KG1 (cell line): Measurements from ENCODE around the gene ERFE.
"Not testable (repeated sequence)": the region's sequence is repeated elsewhere in the genome, so short reads cannot be mapped to it uniquely, and the experiment has no call there.

Experiments used
- DNase-seq: peaks from one replicate; lab custom pipeline; 2025; lab: John Stamatoyannopoulos, UW

Gene ERFE, protein sequence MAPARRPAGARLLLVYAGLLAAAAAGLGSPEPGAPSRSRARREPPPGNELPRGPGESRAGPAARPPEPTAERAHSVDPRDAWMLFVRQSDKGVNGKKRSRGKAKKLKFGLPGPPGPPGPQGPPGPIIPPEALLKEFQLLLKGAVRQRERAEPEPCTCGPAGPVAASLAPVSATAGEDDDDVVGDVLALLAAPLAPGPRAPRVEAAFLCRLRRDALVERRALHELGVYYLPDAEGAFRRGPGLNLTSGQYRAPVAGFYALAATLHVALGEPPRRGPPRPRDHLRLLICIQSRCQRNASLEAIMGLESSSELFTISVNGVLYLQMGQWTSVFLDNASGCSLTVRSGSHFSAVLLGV

DNA sequence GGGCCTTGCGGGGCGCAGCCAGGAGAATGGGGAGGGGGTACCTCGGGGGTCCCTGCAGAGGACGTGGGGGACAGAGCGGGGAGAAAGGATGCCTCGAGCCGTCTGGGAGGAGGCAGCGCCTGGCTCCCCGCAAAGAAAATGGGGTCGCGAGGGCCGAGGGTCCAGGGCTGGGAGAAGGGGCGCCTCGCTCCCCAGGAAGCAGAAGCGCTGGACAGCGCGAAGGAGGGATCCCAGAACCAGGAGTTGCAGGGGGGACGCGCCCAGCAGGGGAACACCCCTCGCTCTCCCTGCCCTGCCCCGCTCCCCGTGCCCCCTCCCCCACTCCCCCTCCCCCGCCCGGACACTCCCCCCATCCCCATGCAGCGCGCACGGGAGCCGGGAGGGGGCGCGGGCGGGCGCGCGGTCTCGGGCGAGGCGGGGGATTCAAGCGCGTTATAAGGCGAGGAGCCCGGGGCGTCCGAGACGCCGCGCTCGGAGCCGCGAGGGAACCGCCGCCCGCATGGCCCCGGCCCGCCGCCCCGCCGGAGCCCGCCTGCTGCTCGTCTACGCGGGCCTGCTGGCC, at the start of gene ERFE:
ERFE (plus strand) TSS at position 462 of the 562 bp plus-strand sequence; CDS start at position 500, 38 bp downstream.
- DNase-seq: no peak

DNA sequence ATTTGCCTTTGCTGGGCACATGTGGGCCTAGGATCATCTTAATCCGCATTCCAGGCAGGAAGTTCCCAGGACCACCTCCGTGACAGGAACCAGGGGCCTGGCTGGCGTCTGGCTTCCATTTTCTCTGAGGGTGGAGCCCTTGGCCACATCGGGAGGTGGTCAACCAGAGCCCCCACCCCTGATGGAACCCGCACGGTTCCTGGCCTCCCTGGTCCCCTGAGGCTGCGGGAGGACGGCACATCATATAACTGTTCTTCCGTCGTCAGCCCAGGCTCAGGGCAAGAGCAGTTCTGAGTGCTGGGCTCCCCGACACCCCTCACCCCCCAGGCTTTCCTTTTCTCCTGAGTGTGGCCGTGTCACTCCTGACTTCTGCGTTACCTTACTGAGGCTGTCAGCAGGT, 45.2 kb upstream of the ERFE start:
- DNase-seq: no peak

DNA sequence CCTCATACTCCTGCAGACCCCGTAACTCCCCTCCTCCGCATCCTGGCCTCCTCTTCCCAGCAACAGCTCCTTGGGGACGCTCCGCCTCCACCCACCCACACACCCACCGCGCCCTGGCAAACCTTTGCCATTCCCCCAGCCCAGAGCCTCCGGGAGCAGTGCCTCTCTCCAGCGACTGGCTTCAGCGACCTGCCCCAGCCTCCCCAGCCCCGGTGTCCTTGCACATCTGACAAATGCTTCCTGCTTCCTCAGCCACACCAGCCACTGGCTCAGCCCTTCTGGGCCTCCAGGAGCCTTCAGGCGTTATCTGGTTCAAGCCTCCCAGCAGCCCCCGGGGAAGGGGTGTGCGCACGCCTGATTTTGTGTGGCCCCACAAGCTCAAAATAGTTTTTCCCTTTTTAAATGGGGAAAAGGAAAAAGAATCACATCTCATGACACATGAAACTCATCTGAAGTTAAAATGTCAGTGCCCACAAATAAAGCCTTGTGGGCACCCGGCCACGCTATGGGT, 44.4 kb upstream of the ERFE start:
- DNase-seq: no peak

DNA sequence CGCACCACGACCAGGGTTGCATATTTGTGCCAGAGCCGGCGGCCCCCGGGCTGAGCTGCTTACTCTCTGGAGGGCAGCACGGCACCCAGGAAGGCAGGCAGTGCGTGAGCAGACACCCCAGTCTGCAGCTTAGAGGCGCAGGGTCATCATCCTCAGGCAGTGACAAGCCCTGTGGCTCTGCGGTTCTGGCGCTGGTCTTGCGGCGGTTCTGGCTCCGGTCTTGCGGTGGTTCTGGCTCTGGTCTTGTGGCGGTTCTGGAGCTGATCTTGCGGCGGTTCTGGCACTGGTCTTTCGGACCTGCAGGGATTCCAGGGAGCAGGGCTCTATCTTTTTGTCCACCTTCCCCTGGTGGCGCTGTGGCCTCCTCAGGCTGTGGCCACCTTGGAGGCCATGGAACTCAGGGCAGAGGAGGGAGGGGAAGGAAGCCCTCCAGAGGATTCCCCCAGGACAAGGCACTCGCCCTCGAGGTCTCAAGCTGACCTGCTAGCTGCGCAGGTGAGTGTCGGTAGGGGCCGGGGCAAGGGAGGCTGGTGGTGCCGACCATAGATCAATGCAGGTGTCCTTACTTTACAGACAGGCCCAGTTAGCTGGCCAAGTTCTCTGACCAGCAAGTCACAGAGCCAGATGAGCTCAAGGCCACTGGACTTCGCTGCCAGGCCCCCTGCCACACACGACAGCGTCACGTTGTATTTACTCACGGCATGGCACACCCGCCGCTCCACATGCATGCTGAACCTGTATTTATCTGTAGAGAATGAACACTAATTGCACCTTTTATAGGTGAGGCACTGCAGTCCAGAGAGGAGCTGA, 43.7 kb upstream of the ERFE start:
- no peak for DNase-seq

DNA sequence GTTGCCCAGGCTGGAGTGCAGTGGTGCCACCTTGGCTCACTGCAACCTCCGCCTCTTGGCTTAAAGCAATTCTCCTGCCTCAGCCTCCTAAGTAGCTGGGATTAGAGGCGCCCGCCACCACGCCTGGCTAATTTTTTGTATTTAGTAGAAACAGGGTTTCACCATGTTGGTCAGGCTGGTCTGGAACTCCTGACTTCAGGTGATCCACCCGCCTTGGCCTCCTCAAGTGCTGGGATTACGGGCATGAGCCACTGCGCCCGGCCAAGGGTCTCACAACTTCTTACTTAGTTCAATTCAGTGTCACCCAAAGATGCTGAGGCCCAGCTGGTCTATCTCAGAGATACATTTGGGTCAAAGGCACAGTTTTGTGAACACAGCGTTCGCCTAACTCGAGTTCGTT, 43.1 kb upstream of the ERFE start:
- DNase-seq: not testable (repeated sequence)

DNA sequence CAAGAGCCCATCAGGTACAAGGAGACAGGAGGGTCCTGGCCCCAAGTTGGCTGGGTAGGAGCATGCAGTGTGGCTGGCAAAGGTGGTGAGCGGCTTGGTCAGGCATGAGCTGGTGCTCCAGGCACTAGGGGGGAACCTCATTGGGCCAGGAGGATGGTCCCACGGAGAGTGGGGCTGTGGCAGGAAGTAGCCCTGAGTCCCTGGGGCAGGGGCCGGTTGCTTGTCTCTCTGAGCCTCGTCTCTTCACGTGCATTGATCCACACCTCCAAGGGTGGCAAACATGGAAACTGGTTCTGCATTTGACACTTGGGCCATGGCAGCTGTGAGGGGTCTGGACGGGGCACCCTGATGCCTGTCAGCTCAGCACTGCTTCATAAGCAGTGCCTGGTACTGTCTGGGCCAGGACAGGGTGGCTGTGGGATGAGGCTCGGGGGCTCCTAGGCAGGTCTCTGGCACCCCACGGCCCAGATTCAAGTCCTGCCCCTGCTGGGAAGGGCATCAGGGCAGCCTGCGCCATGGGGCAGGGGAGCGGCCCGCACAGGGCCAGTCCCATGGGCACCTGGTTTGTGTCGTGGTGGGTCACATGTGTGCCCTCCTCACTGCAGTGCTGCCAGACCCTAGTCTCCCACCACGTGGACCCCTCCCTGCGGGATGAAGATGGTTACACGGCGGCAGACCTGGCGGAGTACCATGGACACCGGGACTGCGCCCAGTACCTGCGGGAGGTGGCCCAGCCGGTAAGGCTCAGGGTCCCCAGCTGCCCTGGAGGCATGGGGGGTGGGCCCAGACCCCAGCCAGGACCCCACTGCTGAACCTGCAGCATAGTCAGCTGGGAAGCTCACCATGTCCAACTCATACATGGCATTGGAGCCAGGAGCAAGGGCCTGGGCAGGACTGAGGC, 42.2 kb upstream of the ERFE start:
- no peak for DNase-seq

DNA sequence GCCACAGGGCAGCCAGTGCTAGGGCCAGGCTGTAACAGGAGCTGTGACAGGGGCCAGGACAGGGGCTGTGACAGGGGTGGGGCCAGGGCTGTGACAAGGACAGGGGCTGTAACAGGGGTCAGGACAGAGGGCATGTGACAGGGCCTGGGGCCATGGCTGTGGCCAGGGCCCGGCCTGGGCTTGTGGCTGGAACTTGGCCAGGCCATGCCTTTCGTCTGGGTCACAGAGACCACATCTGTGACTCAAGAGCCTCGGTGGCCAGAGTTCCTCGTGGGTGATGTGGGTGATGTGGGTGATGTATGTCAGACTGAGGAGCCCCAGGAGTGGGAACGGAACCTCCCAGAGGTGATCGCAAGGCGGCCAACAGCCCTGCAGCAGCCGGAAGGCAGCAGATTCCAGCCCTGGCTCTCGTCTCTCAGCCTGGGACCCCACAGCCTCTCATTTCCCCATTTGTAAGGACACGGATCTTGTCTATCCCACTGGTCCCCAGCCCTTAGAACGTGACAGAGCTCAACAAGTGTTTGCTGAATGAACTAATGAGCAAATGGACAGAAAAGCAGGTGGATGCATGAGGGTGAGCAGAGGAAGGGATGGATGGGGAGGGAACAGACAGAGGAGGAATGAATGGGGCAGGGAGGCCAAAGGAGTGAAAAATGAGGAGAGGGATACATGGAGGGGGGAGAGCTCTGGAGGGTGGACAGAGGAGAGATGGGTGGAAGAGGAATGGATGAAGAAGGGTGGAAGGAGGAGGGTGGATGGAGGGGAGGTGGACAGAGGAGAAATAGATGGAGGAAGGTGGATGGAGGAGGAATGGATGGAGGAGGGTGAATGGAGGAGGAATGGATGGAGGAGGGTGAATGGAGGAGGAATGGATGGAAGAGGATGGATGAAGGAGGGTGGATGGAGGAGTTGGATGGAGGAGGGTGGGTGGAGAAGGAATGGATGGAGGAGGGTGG, 41.3 kb upstream of the ERFE start:
- DNase-seq: no peak

DNA sequence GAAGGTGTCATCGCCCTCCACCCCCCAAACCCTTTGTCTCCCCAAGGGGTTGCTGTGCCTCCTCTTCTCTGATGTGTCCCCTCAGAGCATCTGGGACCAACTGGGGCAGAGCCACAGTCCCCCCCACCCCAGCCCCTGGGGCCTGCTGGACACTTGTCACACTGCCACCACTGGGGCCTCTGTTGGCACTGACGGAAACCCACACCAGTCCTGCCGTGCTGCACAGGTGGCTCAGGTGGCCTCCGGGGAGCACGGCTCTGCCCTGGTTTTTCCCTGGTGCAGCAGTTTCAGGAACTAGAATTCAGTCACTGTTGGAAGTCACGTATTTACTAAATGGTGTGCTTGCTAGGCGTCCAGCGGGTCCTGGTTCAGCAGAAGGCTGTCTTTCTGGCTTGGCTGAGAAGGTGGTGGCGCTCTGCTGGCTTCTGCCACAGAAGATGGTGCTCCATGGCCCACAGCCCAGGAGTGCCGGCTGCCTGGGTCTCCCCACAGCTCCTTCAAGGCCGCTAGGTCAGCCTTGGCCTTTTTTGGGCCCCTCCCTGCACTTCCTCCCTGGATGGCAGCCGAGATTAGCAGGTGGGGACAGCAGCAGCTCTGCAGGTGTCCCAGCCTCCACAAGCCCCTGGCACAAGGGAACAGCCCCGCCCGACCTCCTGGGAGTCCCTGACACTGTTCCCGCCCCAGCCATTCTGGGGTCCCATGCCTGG, 38.9 kb upstream of the ERFE start:
- no peak for DNase-seq

DNA sequence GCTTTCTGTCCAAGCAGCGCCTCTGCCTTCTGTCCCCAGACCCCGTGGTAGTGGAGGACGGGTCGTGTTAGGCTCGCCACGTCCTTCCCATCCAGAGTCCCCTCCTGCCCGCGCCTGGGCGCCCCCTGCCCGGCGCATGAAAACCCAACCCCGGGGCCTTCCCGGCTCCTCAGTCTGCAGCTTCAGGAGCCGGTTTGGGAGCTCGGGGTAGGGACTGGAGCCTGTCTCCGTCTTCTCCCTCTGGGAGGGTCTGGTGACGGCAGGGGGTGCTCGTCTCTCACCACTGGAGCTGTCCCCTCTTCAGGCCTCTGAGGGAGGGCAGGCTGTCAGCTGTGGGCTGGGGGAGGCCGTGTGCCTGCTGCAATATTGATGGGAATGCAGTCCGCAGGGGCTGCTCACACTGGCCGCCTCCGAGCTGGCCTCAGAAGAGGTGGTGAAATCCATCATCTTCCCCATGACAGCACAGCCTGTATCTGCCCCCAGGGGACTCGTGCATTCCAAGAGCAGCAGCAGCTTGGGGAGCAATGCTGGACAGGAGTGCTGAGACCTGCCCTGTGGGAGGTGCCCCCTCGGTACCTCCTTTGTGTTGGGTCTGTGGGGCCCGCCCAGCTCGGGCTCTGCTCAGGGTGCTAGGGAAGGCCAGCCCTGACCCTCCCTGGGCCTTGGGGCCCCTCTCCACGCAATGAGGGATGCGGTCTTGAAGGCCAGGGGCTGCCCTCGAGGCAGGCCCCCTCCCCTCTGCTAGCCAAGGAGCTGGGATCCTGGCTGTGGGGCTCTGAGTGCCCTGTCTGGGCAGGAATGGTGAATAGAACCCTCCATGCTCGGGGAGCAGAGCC, 38.1 kb upstream of the ERFE start:
- no peak for DNase-seq

DNA sequence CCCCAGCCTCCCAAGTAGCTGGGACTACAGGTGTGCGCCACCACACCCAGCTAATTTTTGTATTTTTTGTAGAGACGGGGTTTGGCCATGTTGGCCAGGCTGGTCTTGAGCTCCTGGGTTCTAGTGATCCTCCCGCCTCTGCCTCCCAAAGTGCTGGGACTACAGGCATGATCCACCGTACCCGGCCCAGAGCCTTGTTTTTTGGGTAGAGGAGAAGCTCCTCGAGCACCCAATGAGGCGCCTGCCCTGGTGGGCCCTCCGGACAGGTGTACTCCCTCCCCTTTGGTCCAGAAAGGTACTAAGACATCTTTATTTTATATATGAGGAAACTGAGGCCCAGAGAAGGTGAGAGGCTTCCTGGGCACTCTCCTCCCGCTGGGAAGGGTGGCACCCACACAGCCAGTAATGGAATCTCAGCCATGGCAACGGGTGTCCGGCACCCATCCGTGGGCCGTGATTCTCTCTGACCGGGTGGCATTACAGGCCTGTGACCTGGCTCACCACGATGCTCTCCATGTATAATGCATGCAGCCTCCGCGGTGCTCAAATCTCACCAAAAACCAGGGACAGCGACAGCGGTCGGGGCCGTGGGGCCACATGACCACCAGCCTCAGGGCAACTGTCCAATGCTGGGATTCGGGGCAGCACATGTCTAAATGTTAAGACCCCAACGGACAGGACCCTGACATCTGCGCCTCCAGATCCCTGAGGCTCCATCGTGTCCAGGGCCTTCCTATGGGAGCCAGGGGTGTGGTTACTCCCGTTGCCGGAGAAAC, 37.1 kb upstream of the ERFE start:
- no peak for DNase-seq

DNA sequence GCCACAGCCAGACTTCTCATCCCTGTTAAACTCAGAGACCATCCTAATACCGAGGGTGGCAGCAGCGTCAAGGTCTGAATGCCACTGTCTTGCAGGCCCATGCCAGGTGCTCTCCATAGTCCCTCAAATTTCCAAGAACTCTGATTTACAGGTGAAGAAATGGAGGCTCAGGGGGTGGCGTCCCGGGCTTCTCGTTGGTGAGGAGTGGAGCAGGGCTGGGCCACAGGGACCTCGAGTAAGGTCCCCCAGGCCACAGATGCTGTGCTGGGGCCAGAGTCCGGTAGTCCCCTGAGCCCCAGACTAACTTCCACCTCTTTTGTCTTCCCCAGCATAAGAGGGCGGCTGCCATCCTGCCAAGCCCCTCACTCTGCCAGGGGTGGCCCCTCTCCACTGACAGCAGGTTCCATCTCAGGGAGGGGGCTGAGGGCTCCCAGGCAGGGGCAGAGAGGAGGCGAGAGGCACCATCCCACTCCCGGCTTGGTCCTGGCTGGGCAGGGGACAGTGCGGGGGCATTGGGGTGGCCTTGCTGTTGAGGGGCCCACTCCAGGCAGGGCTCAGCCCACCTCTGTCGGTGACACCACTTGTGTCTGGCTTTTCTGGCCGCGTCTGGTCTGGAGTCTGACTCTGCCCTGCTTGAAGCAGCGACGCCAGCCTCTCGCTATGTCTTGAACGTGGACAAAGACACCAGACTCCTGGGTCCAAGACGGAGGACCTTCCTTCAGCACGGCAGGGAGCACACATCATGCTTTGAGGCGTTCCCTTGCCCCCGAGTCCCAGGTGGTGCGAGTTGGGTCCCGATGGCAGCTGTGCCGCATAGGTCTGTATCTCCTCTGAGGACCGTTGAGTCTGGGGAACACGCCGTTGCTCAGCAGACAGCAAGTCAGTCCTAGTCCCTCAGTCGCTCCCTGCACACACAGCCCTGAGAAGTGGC, 36.2 kb upstream of the ERFE start:
- no peak for DNase-seq

DNA sequence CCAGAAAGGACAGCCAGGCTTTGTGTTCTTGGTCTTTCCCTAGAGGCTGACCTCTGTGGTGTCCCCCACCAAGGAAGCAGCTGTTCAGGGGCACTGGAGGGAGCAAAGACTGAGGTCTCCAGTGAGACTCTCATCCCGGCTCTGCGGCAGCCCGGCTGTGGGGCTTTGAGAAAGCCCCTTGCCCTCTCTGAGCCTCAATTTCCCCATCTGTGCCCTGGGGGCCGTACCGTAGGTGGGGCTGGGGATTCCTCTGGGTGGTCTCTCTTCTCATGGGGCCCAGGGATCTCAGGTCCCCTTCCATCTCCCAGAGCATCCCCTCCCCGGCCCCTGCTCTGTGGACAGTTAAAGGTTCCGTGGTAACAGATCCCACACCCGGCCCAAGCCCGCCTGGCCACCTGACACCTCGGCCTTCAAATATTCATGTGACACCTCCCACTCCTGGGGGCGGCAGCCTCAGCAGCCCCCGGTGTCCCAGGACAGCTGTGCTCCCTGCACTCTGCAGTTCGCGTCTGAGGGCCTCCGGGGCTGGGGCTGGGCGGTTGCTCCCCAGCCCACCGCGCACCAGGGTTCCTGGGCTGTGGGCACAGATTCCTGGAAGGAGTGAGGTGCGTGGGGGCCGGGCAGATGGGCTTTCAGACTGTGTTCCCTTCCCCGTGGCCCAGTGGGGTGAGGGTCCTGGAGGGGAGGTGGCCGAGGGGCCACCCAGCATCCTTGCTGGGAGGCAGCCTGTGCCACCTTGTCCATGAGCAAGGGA, 35.4 kb upstream of the ERFE start:
- DNase-seq: no peak

DNA sequence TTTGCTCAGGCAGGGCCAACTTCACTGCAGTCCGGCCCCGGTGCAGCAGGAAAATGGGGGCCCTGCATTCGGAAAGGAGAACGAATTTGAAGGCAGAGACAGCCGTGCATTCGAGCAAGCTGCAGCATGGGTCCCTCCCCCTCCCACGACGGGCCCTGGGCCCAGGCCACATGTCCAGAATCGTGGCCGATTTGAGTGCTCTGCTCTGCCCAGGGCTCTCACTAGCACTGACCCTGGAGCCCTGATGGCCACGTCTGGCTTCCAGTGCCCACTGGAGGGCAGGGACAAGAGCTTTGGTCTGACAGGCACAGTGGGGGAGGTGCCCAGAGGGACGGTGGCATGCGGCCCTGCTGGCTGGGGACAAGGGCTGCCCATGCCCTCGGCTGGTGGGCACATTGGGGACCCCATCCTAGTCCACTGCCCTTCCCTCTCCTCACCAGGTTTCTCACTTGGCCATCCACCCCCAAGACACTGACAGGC, 34.7 kb upstream of the ERFE start:
- DNase-seq: no peak

DNA sequence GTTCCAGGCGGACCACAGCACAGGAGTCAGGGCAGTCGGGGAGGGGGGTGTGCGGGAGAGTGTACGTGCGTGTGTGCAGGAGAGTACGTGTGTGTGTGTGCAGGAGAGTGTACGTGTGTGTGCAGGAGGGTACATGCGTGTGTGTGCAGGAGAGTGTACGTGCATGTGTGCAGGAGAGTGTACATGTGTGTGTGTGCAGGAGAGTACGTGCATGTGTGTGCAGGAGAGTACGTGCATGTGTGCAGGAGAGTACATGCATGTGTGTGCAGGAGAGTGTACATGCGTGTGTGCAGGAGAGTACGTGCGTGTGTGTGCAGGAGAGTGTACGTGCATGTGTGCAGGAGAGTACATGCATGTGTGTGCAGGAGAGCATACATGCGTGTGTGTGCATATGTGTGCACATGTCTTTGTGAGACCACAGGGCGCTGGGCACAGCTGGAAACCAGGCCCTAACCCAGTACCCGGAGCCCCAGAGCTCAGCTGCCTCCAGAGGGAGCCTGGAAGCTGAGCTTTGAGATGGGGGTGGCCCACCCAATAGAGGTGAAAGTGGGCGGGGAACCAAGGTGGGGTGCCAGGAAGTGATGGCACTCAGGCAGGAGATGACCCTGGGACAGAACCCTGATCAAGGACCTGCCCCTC, 34.2 kb upstream of the ERFE start:
- DNase-seq: no peak

DNA sequence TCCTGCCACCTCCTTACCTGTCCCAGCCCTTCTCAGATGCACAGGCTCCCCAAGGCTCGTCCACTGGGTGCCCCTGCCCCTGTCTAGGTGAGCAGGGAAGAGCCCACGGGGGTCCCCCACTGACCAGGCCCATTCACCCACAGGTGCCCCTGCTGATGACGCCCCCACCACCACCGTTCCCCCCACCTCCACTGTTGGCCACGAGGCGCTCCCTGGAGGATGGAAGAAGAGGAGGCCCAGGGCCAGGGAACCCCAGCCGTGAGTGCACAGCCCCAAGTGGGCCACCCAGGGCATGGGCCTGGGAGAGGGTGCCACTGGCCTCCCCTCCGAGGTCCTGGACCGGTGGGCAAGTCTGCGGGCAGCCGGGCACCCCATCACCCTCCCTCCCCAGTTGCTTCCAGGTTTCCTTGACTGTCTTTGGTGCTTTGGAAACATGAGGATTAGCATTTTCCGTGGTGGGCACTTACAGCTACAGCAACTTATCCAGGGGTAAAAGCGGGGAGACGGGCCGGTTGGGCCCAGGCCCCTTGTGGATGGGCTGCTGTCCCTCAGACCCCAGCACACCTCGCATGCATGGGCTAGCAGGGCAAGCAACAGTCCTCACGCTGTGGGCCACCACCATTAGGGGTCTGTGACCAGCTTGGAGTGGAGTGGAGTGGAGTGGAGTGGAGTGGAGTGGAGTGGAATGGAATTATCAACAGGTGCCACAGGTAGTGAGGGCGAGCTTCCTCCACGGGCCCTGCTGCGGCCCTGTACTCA, 33.5 kb upstream of the ERFE start:
- DNase-seq: no peak
